K562 (cell line): ENCODE results near the gene HLA-E. TPM values are rescaled to one million over a fixed set of nuclear protein-coding genes. Genes with fewer than 3 reads are reported as not detected.
A peak's percentile ranks its signal among the peaks of the same experiment; 100 is the strongest.

Experiments
- ATAC-seq: fragments of 200-7000 bp; cut with Tn5 transposase; 3 replicates; pipeline ENCODE4 v1.9.1; 2020; ENCODE audit warnings: moderate library complexity
- BruUV-seq: library from RNA; stranded (reverse); fragments of 400-500 nt; replicated peaks from 2 replicates; lab custom pipeline; 2021; lab: Mats Ljungman, UMichigan
- CTCF ChIA-PET: fragments of 300-600 bp; formaldehyde crosslinking; extraction: SDS; loops from one replicate; lab custom pipeline; 2021; ENCODE audit warnings: low intra/inter-chr PET ratio; lab: Yijun Ruan, JAX
- POLR2A ChIA-PET: fragments of 300-600, 350-650 bp; sonication (Branson Sonifier 250); formaldehyde crosslinking; extraction: SDS; loops from one replicate; lab custom pipeline; 2021; ENCODE audit warnings: antibody characterized with exemption, inconsistent platforms; lab: Yijun Ruan, JAX
- DNase-seq, 4 experiments: peaks; one replicate each; pipeline versions ENCODE4 v3.0.0 to v3.0.0-alpha.2; 2011 to 2018; ENCODE audit warnings: low spot score in 3 of 4, mixed read lengths in 3 of 4; ENCODE audit errors: extremely low read depth in 1 of 4
- FAIRE-seq: peaks from 2 replicates; lab custom pipeline; 2011; peaks lifted over from hg19 to GRCh38; lab: Jason Lieb, UNC
- H2AFZ ChIP-seq: 2 replicates; pipeline ENCODE4 v1.6.0; 2011; ENCODE audit warnings: low read depth, low read length, control low read depth, inconsistent platforms
- H3K27ac ChIP-seq: fragments of 200-600 bp; 3 replicates; pipeline ENCODE4 v1.8.0; 2011; ENCODE audit warnings: low read depth, mild to moderate bottlenecking, control low read depth, inconsistent platforms, low read length, moderate library complexity, mixed read lengths; ENCODE audit errors: extremely low read depth
- H3K27me3 ChIP-seq, 2 experiments: fragments of 300-600 bp in 1 of 2; 2 replicates in 1 of 2; 3 replicates in 1 of 2; pipeline versions ENCODE4 v1.6.0 to v1.8.0; 2011; ENCODE audit warnings: inconsistent platforms in 2 of 2, low read length in 2 of 2, mild to moderate bottlenecking in 1 of 2, mixed read lengths in 1 of 2, moderate library complexity in 1 of 2; ENCODE audit not compliant: control insufficient read depth in 2 of 2, insufficient read depth in 2 of 2
- H3K36me3 ChIP-seq: fragments of 300-600 bp; 3 replicates; pipeline ENCODE4 v1.8.0; 2011; ENCODE audit warnings: mild to moderate bottlenecking, low read length, inconsistent platforms; ENCODE audit not compliant: control insufficient read depth, insufficient read depth
- H3K4me1 ChIP-seq, 2 experiments: fragments of 200-600 bp in 1 of 2; replicated peaks in 1 of 2; 2 replicates in 1 of 2; 3 replicates in 1 of 2; pipeline versions ENCODE4 v1.5.1 to v1.8.0; 2011; ENCODE audit warnings: inconsistent platforms in 2 of 2, low read length in 2 of 2, mild to moderate bottlenecking in 1 of 2, mixed read lengths in 1 of 2, moderate library complexity in 1 of 2; ENCODE audit not compliant: control insufficient read depth in 2 of 2, insufficient read depth in 2 of 2
- H3K4me2 ChIP-seq: 2 replicates; pipeline ENCODE4 v1.6.1; 2011; ENCODE audit warnings: low read length, control low read depth, inconsistent platforms, mixed read lengths; ENCODE audit not compliant: insufficient read depth
- H3K4me3 ChIP-seq: fragments of 200-600 bp; sonication (generic), shearing (Covaris generic); 2 replicates; pipeline ENCODE4 v1.5.1; 2016; ENCODE audit warnings: control low read depth, inconsistent platforms
- H3K79me2 ChIP-seq: fragments of 200-600 bp; 3 replicates; pipeline ENCODE4 v1.8.0; 2011; ENCODE audit warnings: low read length, inconsistent platforms; ENCODE audit not compliant: control insufficient read depth, insufficient read depth
- H3K9ac ChIP-seq, 2 experiments: 2 replicates each; pipeline versions ENCODE4 v1.6.0 to v1.6.1; 2011; ENCODE audit warnings: low read depth in 2 of 2, low read length in 2 of 2, control low read depth in 1 of 2, inconsistent platforms in 1 of 2, mild to moderate bottlenecking in 1 of 2, mixed read lengths in 1 of 2; ENCODE audit not compliant: insufficient read depth in 1 of 2
- H3K9me1 ChIP-seq: one replicate; pipeline ENCODE4 v1.6.0; 2011; ENCODE audit warnings: inconsistent platforms, mild to moderate bottlenecking, low read length, moderate library complexity; ENCODE audit not compliant: control insufficient read depth, insufficient read depth
- H3K9me3 ChIP-seq: replicated peaks from 2 replicates; pipeline ENCODE4 v1.5.1; 2011; ENCODE audit warnings: low read depth, low read length, inconsistent platforms; ENCODE audit not compliant: control insufficient read depth, insufficient read depth
- H4K20me1 ChIP-seq: replicated peaks from 2 replicates; pipeline ENCODE4 v1.6.1; 2011; ENCODE audit warnings: low read length, inconsistent platforms, mixed read lengths; ENCODE audit not compliant: control insufficient read depth, insufficient read depth
- CBX3 ChIP-seq, 2 experiments: IDR thresholded peaks; 1 replicate in 1 of 2; 2 replicates in 1 of 2; pipeline ENCODE4 v1.6.1; 2012; ENCODE audit warnings: inconsistent platforms in 2 of 2, low read length in 2 of 2, borderline replicate concordance in 1 of 2, control low read depth in 1 of 2
- GATAD2A ChIP-seq: fragments of 450-650 bp; IDR thresholded peaks from 2 replicates; pipeline ENCODE4 v1.6.1; 2017
- JUND ChIP-seq, 2 experiments: IDR thresholded peaks; 2 replicates in 1 of 2; 3 replicates in 1 of 2; pipeline ENCODE4 v1.6.1; 2011; ENCODE audit warnings: borderline replicate concordance in 2 of 2, low read depth in 2 of 2, low read length in 2 of 2, improper control_type of control experiment in 1 of 2, missing biosample characterization in 1 of 2, missing genetic modification characterization in 1 of 2, missing genetic modification reagents in 1 of 2
- NR4A1 ChIP-seq, 2 experiments: fragments of 250-450 bp in 1 of 2; fragments of 450-650 bp in 1 of 2; sonication (Bioruptor Pico) in 1 of 2; IDR thresholded peaks; 2 replicates each; pipeline versions ENCODE4 v1.4.0 to v1.6.1; 2016 to 2020; ENCODE audit warnings: mild to moderate bottlenecking in 2 of 2, missing compliant biosample characterization in 1 of 2, missing genetic modification characterization in 1 of 2, moderate library complexity in 1 of 2
- RBBP5 ChIP-seq: fragments of 200-600 bp; sonication (generic); IDR thresholded peaks from 2 replicates; pipeline ENCODE4 v1.6.1; 2012; ENCODE audit warnings: borderline replicate concordance, mild to moderate bottlenecking, low read length, control low read depth, inconsistent platforms; ENCODE audit not compliant: insufficient read depth, poor library complexity, severe bottlenecking
- RBM25 ChIP-seq: fragments of 200-400 bp; formaldehyde crosslinking; IDR thresholded peaks from 2 replicates; pipeline ENCODE4 v1.6.1; 2018; ENCODE audit warnings: low read length, low read depth, moderate library complexity; ENCODE audit not compliant: severe bottlenecking
- SMARCB1 ChIP-seq: IDR thresholded peaks from 2 replicates; pipeline ENCODE4 v1.6.1; 2011; ENCODE audit warnings: improper control_type of control experiment, low read depth; ENCODE audit not compliant: insufficient read length
- TCF7 ChIP-seq: sonication (generic); IDR thresholded peaks from 2 replicates; pipeline ENCODE4 v1.6.1; 2016; ENCODE audit warnings: antibody characterized with exemption, borderline replicate concordance
- ZFP36 ChIP-seq: fragments of 150-350 bp; IDR thresholded peaks from 2 replicates; pipeline ENCODE4 v1.6.1; 2018; ENCODE audit warnings: low read length, low read depth; ENCODE audit not compliant: partially characterized antibody
- ZNF121 ChIP-seq: sonication (generic); formaldehyde crosslinking; conservative IDR thresholded peaks from 2 replicates; pipeline ENCODE4 v1.8.0; 2022; ENCODE audit warnings: missing genetic modification reagents
- ZNF23 ChIP-seq: fragments of 250-450 bp; sonication (Bioruptor Pico); IDR thresholded peaks from 2 replicates; pipeline ENCODE4 v1.4.0; 2020; ENCODE audit warnings: mild to moderate bottlenecking
- ZNF431 ChIP-seq: sonication (generic); formaldehyde crosslinking; IDR thresholded peaks from 2 replicates; pipeline ENCODE4 v1.8.0; 2022; ENCODE audit warnings: mild to moderate bottlenecking, missing genetic modification reagents
- WGBS: fragments of 100-300 bp; shearing (Covaris generic); methylation state at CpG from one replicate; pipeline ENCODE4 v1.1.6; 2016; ENCODE audit warnings: low coverage, mixed read lengths; ENCODE audit not compliant: insufficient coverage; ENCODE audit errors: missing lambda C conversion rate; 5-methylcytosine and 5-hydroxymethylcytosine counted together
- in situ Hi-C: fragments of 300-500 bp; cut with MboI; formaldehyde crosslinking; loops from 4 replicates; pipeline ENCODE4 v1.15.0; 2018; ENCODE audit warnings: inconsistent platforms, mixed read lengths
- intact Hi-C: fragments of 100-400 bp; cut with micrococcal nuclease; formaldehyde crosslinking; loops from 2 replicates; pipeline ENCODE4 v1.14.2; 2022
- polyA plus RNA-seq, 8 experiments: library from polyadenylated mRNA; depleted of rRNA in 4 of 8; stranded (reverse) in 5 of 8; unstranded in 3 of 8; fragments of >200 nt; fragmentation: Nextera tagmentation in 2 of 8; fragmentation: Illumina TruSeq in 1 of 8; extraction: Ambion mirVana in 2 of 8; extraction: Trizol in 1 of 8; gene quantifications; 2 replicates each; pipeline versions ENCODE4 v1.2.1 to v1.2.3, GENCODE V29; 2011 to 2014; ENCODE audit warnings: inconsistent platforms in 1 of 8, missing spikeins in 1 of 8
- total RNA-seq, 7 experiments: library from RNA; depleted of rRNA in 6 of 7; stranded (reverse); fragments of >200 nt in 6 of 7; fragmentation: Illumina TruSeq in 2 of 7; extraction: Trizol in 2 of 7; gene quantifications; 2 replicates each; pipeline versions ENCODE4 v1.2.1 to v1.2.3, GENCODE V29; 2011 to 2021; ENCODE audit warnings: low replicate concordance in 1 of 7
- TF ChIP-seq, protein P1 (sequence below): fragments of 450-650 bp; conservative IDR thresholded peaks from 2 replicates; pipeline ENCODE4 v1.6.1; 2016; ENCODE audit warnings: missing genetic modification characterization, low read depth, mild to moderate bottlenecking, missing compliant biosample characterization, moderate library complexity

Gene HLA-E
- total and polyA plus RNA-seq, 9 of the 15 experiments (the other 6 are each of a cell fraction or from before 2014, with no cell fraction given) = 3.2 to 39.9 (median 26.8) TPM

DNA sequence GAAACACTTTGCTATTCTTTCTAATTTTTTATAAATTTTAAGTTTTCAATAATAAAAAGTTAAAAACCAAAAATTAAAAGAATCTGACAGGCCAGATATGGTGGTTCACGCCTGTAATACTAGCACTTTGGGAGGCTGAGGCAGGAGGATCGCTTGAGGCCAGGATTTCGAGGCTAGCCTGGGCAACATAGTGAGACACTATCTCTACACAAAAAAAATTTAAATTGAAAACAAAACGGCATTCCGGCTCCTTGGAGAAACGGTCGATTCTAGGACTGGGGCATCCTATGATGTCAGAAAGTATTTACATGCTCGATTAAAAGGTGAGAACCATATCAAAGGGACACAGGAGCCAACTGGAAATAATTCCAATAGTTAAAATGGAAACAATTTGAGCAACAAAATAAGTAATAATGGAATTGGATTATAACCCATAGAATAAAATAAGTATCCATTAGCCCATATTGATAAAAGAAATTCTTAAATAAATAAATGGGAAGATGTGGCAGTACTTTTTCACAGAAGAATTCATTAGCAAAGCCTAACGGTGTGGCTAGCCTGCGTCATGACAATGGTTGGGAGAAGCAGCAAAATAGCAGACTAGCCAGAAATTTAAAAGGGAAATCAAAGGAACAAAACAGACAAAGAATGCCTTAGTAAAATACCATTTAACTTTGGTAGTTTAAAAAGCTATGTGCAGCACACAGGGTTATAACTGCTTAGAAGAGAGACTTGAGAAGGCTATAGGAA lies 21.3 kb downstream of the HLA-E start:
- Histone ChIP-seq H3K36me3 (no peaks in the 10 kb centered on the region), H3K9ac (no peak overlapping the region)
- TF ChIP-seq GATAD2A (no peak), RBM25 (peak; percentile 23), ZNF121 (CRISPR knock-in tag) (peak; percentile 41; the same call in 1 of the 2 replicates)
- TF ChIP-seq, all 486 proteins: peak for 2
- Histone ChIP-seq H3K9me1 (no peaks in the 10 kb centered on the region), H2AFZ (peak overlapping the region; percentile 71), H3K4me2 (no peak overlapping the region), H3K79me2 (no peaks in the 10 kb centered on the region), H3K4me3 (no peak overlapping the region), H3K27ac (no peak overlapping the region), H3K9me3 (0 out of 2 replicates have a peak, but pooled peaks cover 4% of the 10 kb centered on the region), H3K4me1 (peaks cover 2 to 26% of the 10 kb centered on the region in 2 experiments; a peak in 4 of 5 replicates), H3K27me3 (no peaks in the 10 kb centered on the region; a peak in 1 of 5 replicates), H4K20me1 (no peaks in the 10 kb centered on the region)
- ATAC-seq (no peak), DNase-seq (no peak), FAIRE-seq (no peak)
- intact Hi-C loops = no loop called here
- in situ Hi-C loops = no loop called here
- ChIA-PET CTCF (no interaction called here), POLR2A (interaction anchor here (0.6 to 2.4 kb wide), 9 partner anchors 10 to 105 kb away, joined by 3 to 8 read pairs (median 4); no protein-coding TSS in a partner anchor)
- BruUV-seq = no TSS peak
- 79% methylated on average over 10 of the region's 10 CpGs for WGBS

DNA sequence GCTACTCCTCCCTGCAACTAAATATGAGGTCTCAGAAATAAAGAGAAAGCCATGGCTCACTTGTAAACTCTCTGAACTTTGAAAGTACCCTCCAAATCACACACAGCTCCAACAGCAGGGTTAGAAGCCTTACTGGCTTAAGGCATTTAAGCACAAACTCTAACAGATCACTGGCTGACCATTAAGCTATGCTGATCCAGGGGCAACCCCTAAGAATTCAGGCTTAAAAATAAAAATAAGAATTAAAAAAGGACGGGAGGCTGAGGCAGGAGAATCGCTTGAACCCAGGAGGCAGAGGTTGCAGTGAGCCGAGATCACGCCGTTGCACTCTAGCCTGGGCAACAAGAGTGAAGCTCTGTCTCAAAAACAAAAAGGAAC lies 21.8 kb downstream of the HLA-E start:
- intact Hi-C loops (no loop called here), in situ Hi-C loops (no loop called here)
- whole genome bisulfite sequencing = 61% methylated on average over 5 of the region's 5 CpGs
- H3K36me3 ChIP-seq = no peaks in the 10 kb centered on the region
- CTCF ChIA-PET = no interaction called here
- no TSS peak for BruUV-seq
- POLR2A ChIA-PET = interaction anchor here (0.6 to 1.3 kb wide), 7 partner anchors 15 to 104 kb away, joined by 3 to 5 read pairs (median 3); no protein-coding TSS in a partner anchor
- no peak overlapping the region for H3K27ac ChIP-seq
- H3K9me3 ChIP-seq = 0 out of 2 replicates have a peak, but pooled peaks cover 4% of the 10 kb centered on the region
- no peaks in the 10 kb centered on the region for H4K20me1 ChIP-seq
- FAIRE-seq (no peak), ATAC-seq (no peak), DNase-seq (no peak)
- H3K4me1 ChIP-seq = peaks cover 6 to 28% of the 10 kb centered on the region in 2 experiments; a peak in 4 of 5 replicates
- peak overlapping the region; percentile 71 for H2AFZ ChIP-seq
- no peak overlapping the region for H3K4me3 ChIP-seq
- no peaks in the 10 kb centered on the region for H3K79me2 ChIP-seq
- no peaks in the 10 kb centered on the region for H3K9me1 ChIP-seq
- H3K4me2 ChIP-seq = no peak overlapping the region
- H3K27me3 ChIP-seq = no peaks in the 10 kb centered on the region; a peak in 1 of 5 replicates
- no peak overlapping the region for H3K9ac ChIP-seq
- TF ChIP-seq, protein P1, sequence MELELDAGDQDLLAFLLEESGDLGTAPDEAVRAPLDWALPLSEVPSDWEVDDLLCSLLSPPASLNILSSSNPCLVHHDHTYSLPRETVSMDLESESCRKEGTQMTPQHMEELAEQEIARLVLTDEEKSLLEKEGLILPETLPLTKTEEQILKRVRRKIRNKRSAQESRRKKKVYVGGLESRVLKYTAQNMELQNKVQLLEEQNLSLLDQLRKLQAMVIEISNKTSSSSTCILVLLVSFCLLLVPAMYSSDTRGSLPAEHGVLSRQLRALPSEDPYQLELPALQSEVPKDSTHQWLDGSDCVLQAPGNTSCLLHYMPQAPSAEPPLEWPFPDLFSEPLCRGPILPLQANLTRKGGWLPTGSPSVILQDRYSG (tag) = no peak
- TF ChIP-seq NR4A1 (CRISPR knock-in tag; IDR thresholded peaks at IDR 0.05) (no peak), NR4A1 (tag; IDR thresholded peaks at IDR 0.05) (no peak), RBBP5 (no peak), CBX3 (IDR thresholded peaks at IDR 0.05; ENCODE audit: borderline replicate concordance in 1 of 2, low read length in 2 of 2) (no peak), JUND (IDR thresholded peaks at IDR 0.05; ENCODE audit: borderline replicate concordance, low read depth, low read length) (no peak), JUND (tag; IDR thresholded peaks at IDR 0.05; ENCODE audit: borderline replicate concordance, low read depth, low read length) (no peak), ZNF23 (no peak), ZNF431 (no peak), TCF7 (no peak), SMARCB1 (no peak), ZFP36 (no peak)
